Esophagus squamous epithelium (tissue), 5 donors: Measurements from ENCODE around the gene SLC46A3. TPM values are rescaled to one million over a fixed set of nuclear protein-coding genes. Genes with fewer than 3 reads are reported as not detected.

Experiments used
- DNase-seq: peaks from one replicate; lab custom pipeline; 2025; lab: John Stamatoyannopoulos, UW
- H3K27ac ChIP-seq, 4 donors: fragments of 200-600 bp; sonication (generic); one replicate each; pipeline ENCODE4 v1.5.1; 2016 to 2019; ENCODE audit warnings: mild to moderate bottlenecking in 1 of 4
- H3K27me3 ChIP-seq, 4 donors: fragments of 200-600 bp; sonication (generic); 1 replicate in 3 of 4; 2 replicates in 1 of 4; pipeline versions ENCODE4 v1.5.1 to v1.6.0; 2017 to 2021; ENCODE audit warnings: antibody characterized with exemption in 1 of 4
- H3K36me3 ChIP-seq, 3 donors: fragments of 200-600 bp; sonication (generic); one replicate each; pipeline ENCODE4 v1.5.1; 2016 to 2019
- H3K4me1 ChIP-seq, 3 donors: fragments of 200-600 bp; sonication (generic); one replicate each; pipeline ENCODE4 v1.5.1; 2017 to 2019
- H3K4me3 ChIP-seq, 4 donors: fragments of 200-600 bp; sonication (generic); 1 replicate in 3 of 4; 2 replicates in 1 of 4; pipeline ENCODE4 v1.5.1; 2016 to 2019; ENCODE audit warnings: mild to moderate bottlenecking in 2 of 4, moderate library complexity in 1 of 4
- H3K9me3 ChIP-seq, 3 donors: fragments of 200-600 bp; sonication (generic); one replicate each; pipeline ENCODE4 v1.5.1; 2016 to 2019
- CTCF ChIP-seq, 6 experiments: fragments of 450-650 bp in 4 of 6; fragments of 200-600 bp in 2 of 6; sonication (generic) in 2 of 6; IDR thresholded peaks; one replicate each; pipeline ENCODE4 v1.5.1; 2016 to 2019; ENCODE audit warnings: antibody characterized with exemption in 6 of 6, mild to moderate bottlenecking in 4 of 6, moderate library complexity in 4 of 6
- POLR2A ChIP-seq, 4 donors: fragments of 450-650 bp; IDR thresholded peaks; one replicate each; pipeline ENCODE4 v1.6.1; 2017; ENCODE audit warnings: antibody characterized with exemption in 4 of 4, mild to moderate bottlenecking in 4 of 4, moderate library complexity in 3 of 4
- WGBS, 2 donors: methylation state at CpG; one replicate each; pipeline ENCODE4 v1.1.5; 2018; 5-methylcytosine and 5-hydroxymethylcytosine counted together
- intact Hi-C: fragments of 100-400 bp; cut with DNase I; formaldehyde crosslinking; loops from one replicate; pipeline ENCODE4 v1.15.0; 2022
- total RNA-seq, 4 donors: library from RNA; depleted of rRNA; stranded (reverse); fragments of >200 nt; gene quantifications; one replicate each; pipeline ENCODE4 v1.1.0, GENCODE V29; 2016
- donor health status: DM: yes; HTN: yes; CAD: no.

SLC46A3 gene
- total RNA-seq, 4 donors from 2014 or later, result 0.99 to 8.0 (median 3.1) TPM

GRCh38 chr13:28750187-28751045 lies 31.6 kb upstream of the SLC46A3 start:
- no peak overlapping the region for H3K4me3 ChIP-seq
- peaks cover 0 to 31% (median 13%) of the 10 kb centered on the region in 3 donors for H3K4me1 ChIP-seq
- no peak for DNase-seq
- no peaks in the 10 kb centered on the region for H3K27me3 ChIP-seq
- no peak for TF ChIP-seq CTCF (IDR thresholded peaks at IDR 0.05)
- TF ChIP-seq POLR2A (IDR thresholded peaks at IDR 0.05), result no peak
- 50 to 58% methylated on average over 5 of the region's 5 CpGs for WGBS, 2 donors
- no peaks in the 10 kb centered on the region for H3K9me3 ChIP-seq
- H3K36me3 ChIP-seq, result no peaks in the 10 kb centered on the region
- H3K27ac ChIP-seq, result no peak overlapping the region
- intact Hi-C loops, result no loop called here

GRCh38 chr13:28747851-28748250 lies 29.1 kb upstream of the SLC46A3 start:
- H3K36me3 ChIP-seq, result no peaks in the 10 kb centered on the region
- intact Hi-C loops, result no loop called here
- H3K9me3 ChIP-seq, result no peaks in the 10 kb centered on the region
- 70 to 92% methylated on average over 1 of the region's 1 CpG for WGBS, 2 donors
- peaks cover 0 to 15% (median 4%) of the 10 kb centered on the region in 3 donors for H3K4me1 ChIP-seq
- TF ChIP-seq CTCF (IDR thresholded peaks at IDR 0.05) (no peak), POLR2A (IDR thresholded peaks at IDR 0.05) (no peak)
- no peaks in the 10 kb centered on the region for H3K27me3 ChIP-seq
- no peak overlapping the region for H3K4me3 ChIP-seq
- no peak overlapping the region for H3K27ac ChIP-seq
- DNase-seq, result no peak

GRCh38 chr13:28746287-28746612 lies 27.5 kb upstream of the SLC46A3 start:
- no peaks in the 10 kb centered on the region for H3K27me3 ChIP-seq
- no peaks in the 10 kb centered on the region for H3K9me3 ChIP-seq
- no peak for DNase-seq
- TF ChIP-seq POLR2A (IDR thresholded peaks at IDR 0.05) (no peak), CTCF (IDR thresholded peaks at IDR 0.05) (no peak)
- intact Hi-C loops, result no loop called here
- H3K4me3 ChIP-seq, result no peak overlapping the region
- no peaks in the 10 kb centered on the region for H3K36me3 ChIP-seq
- WGBS, 2 donors, result 50 to 72% methylated on average over 4 of the region's 4 CpGs
- H3K4me1 ChIP-seq, result peaks cover 0 to 14% (median 0%) of the 10 kb centered on the region in 3 donors
- H3K27ac ChIP-seq, result no peak overlapping the region

GRCh38 chr13:28744656-28745055 lies 25.9 kb upstream of the SLC46A3 start:
- H3K27ac ChIP-seq, result peak overlapping the region in 1 of 4 donors; percentile 52
- intact Hi-C loops, result no loop called here
- TF ChIP-seq POLR2A (IDR thresholded peaks at IDR 0.05) (no peak), CTCF (IDR thresholded peaks at IDR 0.05) (no peak)

DNA sequence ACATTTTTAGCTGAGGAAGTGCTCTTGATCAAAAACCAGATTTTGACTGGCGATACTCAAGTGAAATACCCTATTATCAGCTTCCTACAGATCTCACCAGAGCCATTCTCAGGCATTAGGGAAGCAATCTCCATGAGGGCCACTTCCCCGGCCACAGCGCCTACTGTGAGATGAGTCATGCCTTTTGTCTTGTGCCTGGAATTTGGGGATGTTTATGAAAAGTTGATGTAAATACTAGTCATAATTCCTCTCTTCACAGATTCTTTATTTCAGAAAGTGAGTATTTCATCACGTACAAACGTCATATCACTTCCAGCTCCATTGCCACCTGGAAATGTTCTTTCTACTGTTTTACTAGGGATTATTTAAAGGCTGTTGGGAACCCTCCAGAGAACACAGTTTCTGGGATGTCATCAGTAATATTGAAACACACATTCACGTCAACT lies 25.3 kb upstream of the SLC46A3 start:
- intact Hi-C loops, result no loop called here
- no peak for TF ChIP-seq CTCF (IDR thresholded peaks at IDR 0.05)
- no peak for TF ChIP-seq POLR2A (IDR thresholded peaks at IDR 0.05)
- Histone ChIP-seq H3K9me3 (no peaks in the 10 kb centered on the region), H3K27ac (peak overlapping the region in 2 of 4 donors; percentile 52 to 53), H3K36me3 (no peaks in the 10 kb centered on the region), H3K27me3 (no peaks in the 10 kb centered on the region), H3K4me1 (no peaks in the 10 kb centered on the region), H3K4me3 (no peak overlapping the region)
- no peak for DNase-seq
- 44 to 51% methylated on average over 6 of the region's 6 CpGs for WGBS, 2 donors

More at GRCh38 chr13:28744656-28745055, 25.9 kb upstream of the SLC46A3 start:
- H3K27me3 ChIP-seq, result no peaks in the 10 kb centered on the region
- H3K4me1 ChIP-seq, result no peaks in the 10 kb centered on the region
- WGBS, 2 donors, result 71% methylated on average over 6 of the region's 6 CpGs
- no peaks in the 10 kb centered on the region for H3K36me3 ChIP-seq
- H3K4me3 ChIP-seq, result no peak overlapping the region
- no peak for DNase-seq
- no peaks in the 10 kb centered on the region for H3K9me3 ChIP-seq
